OCI-LY1 (cell line): ENCODE measurements around the gene BLOC1S6.

Experiments
- H2AFZ ChIP-seq: fragments of 200-600 bp; sonication (generic), shearing (Covaris generic); 2 replicates; pipeline ENCODE4 v1.6.0; 2014; ENCODE audit warnings: antibody characterized with exemption, mild to moderate bottlenecking, low read length
- H3F3A ChIP-seq: fragments of 200-600 bp; sonication (generic), shearing (Covaris generic); 2 replicates; pipeline ENCODE4 v1.6.0; 2014; ENCODE audit warnings: mild to moderate bottlenecking, antibody characterized with exemption, low read length, moderate library complexity; ENCODE audit not compliant: insufficient read depth
- H3K27ac ChIP-seq: fragments of 200-600 bp; sonication (generic); 2 replicates; pipeline ENCODE4 v1.5.1; 2014; ENCODE audit warnings: low read length, mixed run types, mild to moderate bottlenecking, low read depth; ENCODE audit not compliant: poor library complexity, severe bottlenecking
- H3K27me3 ChIP-seq: fragments of 200-600 bp; sonication (generic); 2 replicates; pipeline ENCODE4 v1.6.0; 2014; ENCODE audit warnings: antibody characterized with exemption, mild to moderate bottlenecking, low read length, moderate library complexity; ENCODE audit not compliant: insufficient read depth
- H3K36me3 ChIP-seq: fragments of 200-600 bp; sonication (generic); 2 replicates; pipeline ENCODE4 v1.6.1; 2014; ENCODE audit warnings: mild to moderate bottlenecking, antibody characterized with exemption, low read length, moderate library complexity, mixed read lengths; ENCODE audit not compliant: insufficient read depth
- H3K4me1 ChIP-seq: fragments of 200-600 bp; sonication (generic); 2 replicates; pipeline ENCODE4 v1.5.1; 2014; ENCODE audit warnings: mild to moderate bottlenecking, low read length, moderate library complexity; ENCODE audit not compliant: insufficient read depth, severe bottlenecking
- H3K4me2 ChIP-seq: fragments of 200-600 bp; sonication (generic), shearing (Covaris generic); 2 replicates; pipeline ENCODE4 v1.6.1; 2014; ENCODE audit warnings: low read length
- H3K4me3 ChIP-seq: fragments of 200-600 bp; sonication (generic); 2 replicates; pipeline ENCODE4 v1.5.1; 2014; ENCODE audit warnings: low read length, low read depth, mild to moderate bottlenecking, mixed read lengths; ENCODE audit not compliant: poor library complexity, severe bottlenecking
- H3K79me2 ChIP-seq: fragments of 200-600 bp; shearing (Covaris generic); 2 replicates; pipeline ENCODE4 v1.6.1; 2016; ENCODE audit warnings: mixed run types, low read length, mixed read lengths; ENCODE audit not compliant: insufficient read depth
- H3K9ac ChIP-seq: fragments of 200-600 bp; sonication (generic), shearing (Covaris generic); 2 replicates; pipeline ENCODE4 v1.6.1; 2014; ENCODE audit warnings: mild to moderate bottlenecking, low read length, mixed read lengths
- H3K9me2 ChIP-seq: fragments of 200-600 bp; sonication (generic), shearing (Covaris generic); 2 replicates; pipeline ENCODE4 v1.6.1; 2014; ENCODE audit warnings: low read depth, mild to moderate bottlenecking, low read length, mixed read lengths
- H3K9me3 ChIP-seq: fragments of 200-600 bp; shearing (Covaris generic); 2 replicates; pipeline ENCODE4 v1.6.1; 2014; ENCODE audit warnings: low read length, mixed read lengths
- H4K20me1 ChIP-seq: fragments of 200-600 bp; sonication (generic), shearing (Covaris generic); 2 replicates; pipeline ENCODE4 v1.6.0; 2016; ENCODE audit warnings: mild to moderate bottlenecking, low read length; ENCODE audit not compliant: insufficient read depth
- CTCF ChIP-seq: fragments of 200-600 bp; sonication (generic), shearing (Covaris generic); IDR thresholded peaks from 2 replicates; pipeline ENCODE4 v1.5.1; 2017; ENCODE audit warnings: mild to moderate bottlenecking, antibody characterized with exemption, low read length, moderate library complexity, mixed read lengths
- EZH2 ChIP-seq: fragments of 200-600 bp; sonication (generic), shearing (Covaris generic); IDR thresholded peaks from 2 replicates; pipeline ENCODE4 v1.8.0; 2017; ENCODE audit warnings: borderline replicate concordance, mixed run types, mild to moderate bottlenecking, antibody characterized with exemption, low read length, moderate library complexity, mixed read lengths

Gene BLOC1S6

DNA sequence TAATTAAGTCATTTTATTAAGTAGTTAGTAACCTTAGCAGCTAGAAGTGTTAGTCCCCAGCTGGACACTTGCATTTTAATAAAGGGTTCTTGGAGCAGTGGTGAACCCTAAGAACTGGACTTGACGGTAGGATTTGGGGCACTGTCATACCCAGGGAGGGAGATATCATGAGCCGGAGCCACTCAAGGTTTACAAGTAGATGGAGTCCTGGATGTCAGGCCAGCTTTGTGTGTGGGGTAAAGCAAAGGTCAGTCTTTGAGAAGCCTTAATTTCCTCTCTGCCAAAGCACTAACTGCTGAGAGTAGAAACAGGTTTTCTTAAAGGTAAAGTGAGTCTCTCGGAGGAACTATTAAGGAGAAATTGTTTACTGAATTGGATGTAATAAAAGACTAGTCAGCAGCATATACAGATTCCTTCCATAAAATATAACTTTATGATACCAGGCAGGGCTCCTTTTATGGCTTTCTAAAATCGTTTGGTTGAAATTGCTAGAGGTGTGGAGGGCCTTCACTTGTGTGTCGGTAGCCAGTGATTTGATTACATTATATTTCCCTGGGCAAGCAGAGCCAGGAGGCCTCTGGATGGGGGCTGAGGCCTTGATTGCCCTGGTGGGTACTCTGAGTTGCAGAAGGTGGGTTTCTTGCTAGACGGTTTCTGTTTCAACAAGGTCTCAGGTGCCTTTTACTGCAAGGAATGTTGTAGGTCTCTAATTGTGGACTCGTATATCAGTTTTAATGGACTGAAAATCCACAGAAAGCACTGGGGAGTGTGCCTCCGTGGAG, 70.8 kb downstream of the BLOC1S6 start:
- H3K4me1 ChIP-seq: no peaks in the 10 kb centered on the region
- H3K27me3 ChIP-seq: no peaks in the 10 kb centered on the region
- no peak overlapping the region for H3K4me3 ChIP-seq
- no peaks in the 10 kb centered on the region for H3K9me3 ChIP-seq
- no peak overlapping the region for H3K27ac ChIP-seq
- no peak overlapping the region for H2AFZ ChIP-seq
- TF ChIP-seq CTCF (no peak), EZH2 (no peak)
- no peaks in the 10 kb centered on the region for H3K36me3 ChIP-seq
- no peak overlapping the region for H3K9ac ChIP-seq
- no peak overlapping the region for H3K4me2 ChIP-seq
- H3F3A ChIP-seq: no peaks in the 10 kb centered on the region
- H3K9me2 ChIP-seq: no peaks in the 10 kb centered on the region
- no peaks in the 10 kb centered on the region for H4K20me1 ChIP-seq
- H3K79me2 ChIP-seq: no peaks in the 10 kb centered on the region
